ENCODE measurements around the gene SLC25A23. TPM values are rescaled to one million over a fixed set of nuclear protein-coding genes. Genes with fewer than 3 reads are reported as not detected.
A peak's percentile ranks its signal among the peaks of the same experiment; 100 is the strongest.

Gene SLC25A23
- total RNA-seq, 4 donors from 2014 or later, result 41.5 to 95.9 (median 64.0) TPM

- no peak for DNase-seq
- intact Hi-C loops (cut with DNase I), result no loop called here
- WGBS, 2 donors, result 70 to 74% methylated on average over 4 to 6 of the region's 10 CpGs
- Histone ChIP-seq H3K4me3 (peak overlapping the region in 3 of 4 donors; percentile 27 to 61 (median 39)), H3K27me3 (peaks cover 0 to 53% (median 3%) of the 10 kb centered on the region in 4 donors), H3K36me3 (no peaks in the 10 kb centered on the region), H3K27ac (peak overlapping the region in 3 of 4 donors; percentile 62 to 67 (median 65)), H3K9me3 (no peaks in the 10 kb centered on the region), H3K4me1 (peaks cover 0 to 22% (median 8%) of the 10 kb centered on the region in 3 donors)
- TF ChIP-seq POLR2A (IDR thresholded peaks at IDR 0.05) (no peak), CTCF (IDR thresholded peaks at IDR 0.05) (no peak)
Measured at GRCh38 chr19:6480848-6481415, 21.3 kb upstream of the SLC25A23 start.

- TF ChIP-seq POLR2A (IDR thresholded peaks at IDR 0.05) (no peak), CTCF (IDR thresholded peaks at IDR 0.05) (no peak)
- Histone ChIP-seq H3K36me3 (no peaks in the 10 kb centered on the region), H3K27me3 (peaks cover 0 to 63% (median 3%) of the 10 kb centered on the region in 4 donors), H3K4me1 (peaks cover 4 to 30% (median 14%) of the 10 kb centered on the region in 3 donors), H3K27ac (no peak overlapping the region), H3K4me3 (no peak overlapping the region), H3K9me3 (no peaks in the 10 kb centered on the region)
- 65 to 90% methylated on average over 2 to 5 of the region's 7 CpGs for WGBS, 2 donors
- DNase-seq, result no peak
- intact Hi-C loops (cut with DNase I), result no loop called here
Measured at GRCh38 chr19:6479836-6480398, 20.3 kb upstream of the SLC25A23 start.

GRCh38 chr19:6478815-6479214 is 19.2 kb upstream of the SLC25A23 start:
- DNase-seq, result no peak

GRCh38 chr19:6476896-6477431 is 17.4 kb upstream of the SLC25A23 start:
- WGBS, 2 donors, result no CpG with 5 or more reads among the region's 29 CpGs
- H3K27me3 ChIP-seq, result peaks cover 0 to 64% (median 3%) of the 10 kb centered on the region in 4 donors
- peaks cover 4 to 21% (median 14%) of the 10 kb centered on the region in 3 donors for H3K4me1 ChIP-seq
- no peak for TF ChIP-seq CTCF (IDR thresholded peaks at IDR 0.05)
- TF ChIP-seq POLR2A (IDR thresholded peaks at IDR 0.05), result no peak
- H3K27ac ChIP-seq, result no peak overlapping the region
- H3K9me3 ChIP-seq, result no peaks in the 10 kb centered on the region
- intact Hi-C loops (cut with DNase I), result no loop called here
- H3K4me3 ChIP-seq, result peak overlapping the region in 3 of 4 donors; percentile 24 to 55 (median 26)
- DNase-seq, result no peak
- no peaks in the 10 kb centered on the region for H3K36me3 ChIP-seq

More at GRCh38 chr19:6478815-6479214, 19.2 kb upstream of the SLC25A23 start:
- intact Hi-C loops (cut with DNase I), result no loop called here
- H3K4me3 ChIP-seq, result no peak overlapping the region
- H3K4me1 ChIP-seq, result peaks cover 4 to 29% (median 14%) of the 10 kb centered on the region in 3 donors
- no peaks in the 10 kb centered on the region for H3K36me3 ChIP-seq
- WGBS, 2 donors, result 85 to 96% methylated on average over 5 to 8 of the region's 13 CpGs
- peaks cover 0 to 71% (median 3%) of the 10 kb centered on the region in 4 donors for H3K27me3 ChIP-seq
- no peak overlapping the region for H3K27ac ChIP-seq
- no peak for TF ChIP-seq POLR2A (IDR thresholded peaks at IDR 0.05)
- TF ChIP-seq CTCF (IDR thresholded peaks at IDR 0.05), result no peak
- no peaks in the 10 kb centered on the region for H3K9me3 ChIP-seq
